ENCODE data around the gene HOXC5.
"Not testable (repeated sequence)": the region's sequence is repeated elsewhere in the genome, so short reads cannot be mapped to it uniquely, and the experiment has no call there.

Gene HOXC5

DNA sequence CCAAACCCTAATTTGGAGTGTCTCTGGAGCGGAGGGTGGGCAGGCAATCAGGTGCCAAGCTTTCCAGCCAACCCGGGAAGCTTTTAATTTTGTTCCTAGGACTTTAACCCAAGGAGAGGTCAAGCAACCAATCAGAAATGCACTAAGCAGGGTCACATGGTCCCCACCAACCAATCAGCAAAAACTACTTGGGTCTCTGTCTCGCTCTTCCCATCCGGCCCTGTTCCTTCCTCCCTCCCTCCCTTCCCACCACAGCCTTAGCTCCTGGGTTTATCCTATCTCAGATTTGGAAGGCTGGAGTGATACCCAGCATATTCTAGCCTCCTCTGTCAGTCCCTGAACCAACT lies 7.3 kb downstream of the HOXC5 start:
- Histone ChIP-seq H3K27me3 (ENCODE audit: control insufficient read depth, insufficient read depth, low read length) (peaks cover 4% of the 10 kb centered on the region), H3K9me3 (ENCODE audit: control insufficient read depth, low read length) (no peaks in the 10 kb centered on the region), H3K4me2 (ENCODE audit: low read length) (no peak overlapping the region), H3K9ac (no peak overlapping the region), H3K4me3 (ENCODE audit: low read depth, low read length) (no peak overlapping the region), H3K36me3 (ENCODE audit: control insufficient read depth, insufficient read depth, low read length) (no peaks in the 10 kb centered on the region), H3K4me1 (no peaks in the 10 kb centered on the region), H2AFZ (no peak overlapping the region), H3K79me2 (no peaks in the 10 kb centered on the region), H3K27ac (no peak overlapping the region)
- TF ChIP-seq, protein P1, sequence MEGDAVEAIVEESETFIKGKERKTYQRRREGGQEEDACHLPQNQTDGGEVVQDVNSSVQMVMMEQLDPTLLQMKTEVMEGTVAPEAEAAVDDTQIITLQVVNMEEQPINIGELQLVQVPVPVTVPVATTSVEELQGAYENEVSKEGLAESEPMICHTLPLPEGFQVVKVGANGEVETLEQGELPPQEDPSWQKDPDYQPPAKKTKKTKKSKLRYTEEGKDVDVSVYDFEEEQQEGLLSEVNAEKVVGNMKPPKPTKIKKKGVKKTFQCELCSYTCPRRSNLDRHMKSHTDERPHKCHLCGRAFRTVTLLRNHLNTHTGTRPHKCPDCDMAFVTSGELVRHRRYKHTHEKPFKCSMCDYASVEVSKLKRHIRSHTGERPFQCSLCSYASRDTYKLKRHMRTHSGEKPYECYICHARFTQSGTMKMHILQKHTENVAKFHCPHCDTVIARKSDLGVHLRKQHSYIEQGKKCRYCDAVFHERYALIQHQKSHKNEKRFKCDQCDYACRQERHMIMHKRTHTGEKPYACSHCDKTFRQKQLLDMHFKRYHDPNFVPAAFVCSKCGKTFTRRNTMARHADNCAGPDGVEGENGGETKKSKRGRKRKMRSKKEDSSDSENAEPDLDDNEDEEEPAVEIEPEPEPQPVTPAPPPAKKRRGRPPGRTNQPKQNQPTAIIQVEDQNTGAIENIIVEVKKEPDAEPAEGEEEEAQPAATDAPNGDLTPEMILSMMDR (IDR thresholded peaks at IDR 0.05): no peak

DNA sequence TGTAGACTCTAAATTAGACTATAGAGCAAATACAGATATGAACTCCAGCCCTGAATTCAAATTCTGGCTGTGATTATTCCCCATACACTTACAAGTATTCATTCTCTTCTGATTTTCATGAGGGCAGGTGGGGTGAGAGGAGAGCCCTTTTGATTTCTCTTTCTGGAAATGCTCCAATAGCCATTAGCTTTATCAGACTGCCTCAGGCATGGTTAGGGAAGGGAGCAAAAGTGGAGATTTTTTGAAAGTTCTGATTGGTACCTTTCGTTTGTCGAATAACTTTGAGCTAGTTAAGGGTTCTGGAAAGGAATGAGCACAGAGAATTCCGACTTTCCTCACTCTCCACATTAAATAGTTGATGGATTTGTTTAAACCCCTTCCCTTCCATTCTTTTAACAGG lies 7.8 kb downstream of the HOXC5 start:
- H3K36me3 ChIP-seq (ENCODE audit: control insufficient read depth, insufficient read depth, low read length): no peaks in the 10 kb centered on the region
- TF ChIP-seq, protein P1 (IDR thresholded peaks at IDR 0.05): no peak
- H2AFZ ChIP-seq: no peak overlapping the region
- no peak overlapping the region for H3K9ac ChIP-seq
- no peaks in the 10 kb centered on the region for H3K4me1 ChIP-seq
- no peak overlapping the region for H3K27ac ChIP-seq
- no peaks in the 10 kb centered on the region for H3K79me2 ChIP-seq
- H3K9me3 ChIP-seq (ENCODE audit: control insufficient read depth, low read length): no peaks in the 10 kb centered on the region
- no peak overlapping the region for H3K4me2 ChIP-seq (ENCODE audit: low read length)
- peaks cover 6% of the 10 kb centered on the region for H3K27me3 ChIP-seq (ENCODE audit: control insufficient read depth, insufficient read depth, low read length)
- no peak overlapping the region for H3K4me3 ChIP-seq (ENCODE audit: low read depth, low read length)

DNA sequence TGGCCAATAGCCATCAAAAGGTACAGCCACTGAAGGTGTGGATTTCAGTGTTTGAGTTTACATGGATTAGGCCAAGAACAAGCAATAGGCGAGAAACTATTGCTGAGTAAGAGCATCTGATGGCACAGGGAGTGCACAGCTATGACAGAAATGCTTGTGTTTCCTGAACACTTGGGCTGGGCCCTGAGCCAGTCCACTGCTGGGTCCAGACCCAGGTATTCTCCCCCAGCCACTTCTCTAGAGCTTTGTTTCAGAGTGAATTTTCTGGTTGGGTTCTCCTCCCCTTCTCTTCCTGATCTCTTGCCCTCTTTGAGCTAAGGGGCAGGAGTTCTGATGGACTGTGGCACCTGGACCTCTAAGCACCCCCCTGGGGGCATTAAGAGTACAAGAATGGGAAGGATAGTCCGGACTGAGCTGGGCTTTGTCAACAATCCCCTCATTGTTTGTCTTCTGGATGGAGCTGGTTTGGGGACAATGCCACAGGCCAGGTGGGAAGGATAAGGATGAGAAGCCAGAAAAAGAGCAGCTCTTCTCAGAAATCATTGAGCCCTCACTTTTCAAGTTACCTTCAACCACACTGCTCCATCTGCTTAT lies 8.3 kb downstream of the HOXC5 start:
- H3K27ac ChIP-seq: no peak overlapping the region
- H3K4me2 ChIP-seq (ENCODE audit: low read length): no peak overlapping the region
- no peaks in the 10 kb centered on the region for H3K79me2 ChIP-seq
- H3K27me3 ChIP-seq (ENCODE audit: control insufficient read depth, insufficient read depth, low read length): peaks cover 6% of the 10 kb centered on the region
- no peaks in the 10 kb centered on the region for H3K36me3 ChIP-seq (ENCODE audit: control insufficient read depth, insufficient read depth, low read length)
- TF ChIP-seq, protein P1 (IDR thresholded peaks at IDR 0.05): no peak
- no peaks in the 10 kb centered on the region for H3K9me3 ChIP-seq (ENCODE audit: control insufficient read depth, low read length)
- H3K4me3 ChIP-seq (ENCODE audit: low read depth, low read length): no peak overlapping the region
- H3K4me1 ChIP-seq: no peaks in the 10 kb centered on the region
- H3K9ac ChIP-seq: no peak overlapping the region
- no peak overlapping the region for H2AFZ ChIP-seq

DNA sequence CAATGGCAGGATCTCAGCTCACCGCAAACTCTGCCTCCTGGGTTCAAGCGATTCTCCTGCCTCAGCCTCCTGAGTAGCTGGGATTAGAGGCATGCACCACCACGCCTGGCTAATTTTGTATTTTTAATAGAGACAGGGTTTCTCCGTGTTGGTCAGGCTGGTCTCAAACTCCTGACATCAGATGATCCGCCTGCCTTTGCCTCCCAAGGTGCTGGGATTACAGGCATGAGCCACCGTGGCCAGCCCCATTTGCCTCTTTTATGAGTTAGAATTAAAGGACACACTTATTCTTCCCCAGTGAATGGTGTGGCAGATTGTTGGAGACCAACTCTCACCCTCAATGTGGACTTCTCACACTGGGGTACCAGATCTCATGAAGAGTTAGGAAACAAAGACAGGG lies 9.2 kb downstream of the HOXC5 start:
- not testable (repeated sequence) for H3K9ac ChIP-seq; H3K4me1 ChIP-seq; H2AFZ ChIP-seq; H3K36me3 ChIP-seq (ENCODE audit: control insufficient read depth, insufficient read depth, low read length); H3K4me3 ChIP-seq (ENCODE audit: low read depth, low read length); H3K79me2 ChIP-seq; H3K4me2 ChIP-seq (ENCODE audit: low read length); H3K27ac ChIP-seq; H3K9me3 ChIP-seq (ENCODE audit: control insufficient read depth, low read length)
- peaks cover 10% of the 10 kb centered on the region for H3K27me3 ChIP-seq (ENCODE audit: control insufficient read depth, insufficient read depth, low read length)

DNA sequence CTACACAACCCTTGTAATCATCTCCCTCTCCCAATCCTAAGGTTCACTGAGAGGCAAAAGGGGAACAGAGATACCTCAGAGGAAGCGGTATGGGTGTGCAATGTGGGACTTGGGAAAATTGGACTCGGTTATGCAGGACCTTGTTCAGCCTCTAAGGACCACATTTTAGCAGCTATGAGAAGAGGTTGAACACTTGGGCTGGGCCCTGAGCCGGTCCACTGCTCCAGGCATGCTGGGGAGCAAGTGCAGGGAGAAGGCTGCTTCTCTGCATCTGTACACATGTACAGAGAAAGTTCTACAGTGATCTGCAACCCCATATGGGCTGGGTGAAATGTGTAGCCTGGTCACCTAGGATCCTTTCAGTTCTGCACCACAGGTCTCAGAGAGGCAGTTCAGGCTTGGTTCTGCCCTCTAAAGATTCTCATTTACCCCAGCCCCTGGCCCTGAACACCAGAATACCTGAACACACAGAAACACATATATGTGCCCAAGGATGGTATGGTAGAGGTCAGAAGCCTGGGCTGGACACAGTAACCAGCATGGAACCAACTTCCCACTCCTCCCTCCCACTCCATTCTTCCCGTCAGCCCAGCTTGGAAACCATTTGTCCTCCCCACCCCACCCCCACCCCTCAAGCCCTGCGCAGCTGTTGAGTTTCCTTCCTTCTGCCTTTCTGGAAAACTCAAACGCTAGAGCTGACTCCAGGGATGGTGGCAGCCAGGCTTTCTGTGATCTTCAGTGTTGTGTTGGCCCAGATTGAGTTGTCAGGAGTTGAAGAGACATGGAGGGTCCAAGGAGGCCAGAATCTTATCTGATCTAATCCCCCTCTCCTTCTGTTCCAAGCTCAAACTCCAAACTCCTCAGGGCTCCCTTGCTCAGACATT lies 10.4 kb downstream of the HOXC5 start:
- no peaks in the 10 kb centered on the region for H3K4me1 ChIP-seq
- no peaks in the 10 kb centered on the region for H3K36me3 ChIP-seq (ENCODE audit: control insufficient read depth, insufficient read depth, low read length)
- TF ChIP-seq, protein P1 (IDR thresholded peaks at IDR 0.05): no peak
- H3K9me3 ChIP-seq (ENCODE audit: control insufficient read depth, low read length): no peaks in the 10 kb centered on the region
- H3K27me3 ChIP-seq (ENCODE audit: control insufficient read depth, insufficient read depth, low read length): peaks cover 14% of the 10 kb centered on the region
- H3K79me2 ChIP-seq: no peaks in the 10 kb centered on the region
- no peak overlapping the region for H2AFZ ChIP-seq
- no peak overlapping the region for H3K4me2 ChIP-seq (ENCODE audit: low read length)
- no peak overlapping the region for H3K27ac ChIP-seq
- no peak overlapping the region for H3K4me3 ChIP-seq (ENCODE audit: low read depth, low read length)
- no peak overlapping the region for H3K9ac ChIP-seq

All from parathyroid adenoma (tissue), 2 donors.